ELR (cell line): ENCODE measurements around the gene KPNA3.

Experiments
- DNase-seq: peaks from one replicate; pipeline ENCODE4 v3.0.0-alpha.2; 2015; ENCODE audit warnings: low read depth

Gene KPNA3

GRCh38 chr13:49676581-49677298 lies 115.7 kb downstream of the KPNA3 start:
- DNase-seq = no peak

GRCh38 chr13:49670828-49671227 lies 121.7 kb downstream of the KPNA3 start:
- no peak for DNase-seq

- peak; percentile 77 for DNase-seq
These were observed 122.7 kb downstream of the KPNA3 start for GRCh38 chr13:49669735-49670309.

- peak; percentile 58 for DNase-seq
These were observed 124.7 kb downstream of the KPNA3 start for GRCh38 chr13:49667773-49668172.

GRCh38 chr13:49664606-49665005 lies 127.9 kb downstream of the KPNA3 start:
- no peak for DNase-seq

GRCh38 chr13:49657241-49657641 lies 135.2 kb downstream of the KPNA3 start:
- DNase-seq = no peak

- DNase-seq = peak; percentile 65
These were observed 136.6 kb downstream of the KPNA3 start for GRCh38 chr13:49655906-49656305.

GRCh38 chr13:49654011-49654410 lies 138.5 kb downstream of the KPNA3 start:
- DNase-seq = no peak

- no peak for DNase-seq
These were observed 139.0 kb downstream of the KPNA3 start for GRCh38 chr13:49653478-49653877.

GRCh38 chr13:49652355-49653305 lies 139.9 kb downstream of the KPNA3 start:
- DNase-seq = peak; percentile 76

- DNase-seq = no peak
These were observed 140.7 kb downstream of the KPNA3 start for GRCh38 chr13:49651570-49652354.

- DNase-seq = peak; percentile 37
These were observed 142.5 kb downstream of the KPNA3 start for GRCh38 chr13:49649963-49650312.
